ENCODE data around the gene PTOV1. TPM values are rescaled to one million over a fixed set of nuclear protein-coding genes. Genes with fewer than 3 reads are reported as not detected.

Gene PTOV1
- 100 to 1,000 TPM in 1 of 2 experiments, 10 to 100 TPM in 1; 99.7 to 102 TPM for total RNA-seq

- peaks cover 1% of the 10 kb centered on the region for H3K9me3 Mint-ChIP-seq
- peak; percentile 98 for DNase-seq
- peak within 1 kb of the TSS; percentile 87 for H3K4me3 Mint-ChIP-seq
- H3K36me3 Mint-ChIP-seq = peaks cover 4% of the 10 kb centered on the region
- peak within 1 kb of the TSS; percentile 94 for H3K27ac Mint-ChIP-seq
- peak; percentile 82 for ATAC-seq (ENCODE audit: low read depth)
- H3K4me1 Mint-ChIP-seq = peaks cover 34% of the 10 kb centered on the region
- POLR2A ChIA-PET = interaction anchor here (0.6 to 4.3 kb wide), 18 partner anchors 13 to 355 kb away, joined by 3 to 23 read pairs (median 4); partner anchors contain the start of genes AKT1S1, AP2A1, ATF5 and FUZ
- H3K27me3 Mint-ChIP-seq = peaks cover 2% of the 10 kb centered on the region
Observed at GRCh38 chr19:49850487-49851342, at the start of gene PTOV1. Gene PTOV1, plus strand, starts transcription at chr19:49851159.

GRCh38 chr19:49801401-49801888 is 49.5 kb upstream of the PTOV1 start:
- Mint-ChIP-seq H3K27ac (no peak overlapping the region), H3K36me3 (peaks cover 12% of the 10 kb centered on the region)
- DNase-seq = no peak

DNA sequence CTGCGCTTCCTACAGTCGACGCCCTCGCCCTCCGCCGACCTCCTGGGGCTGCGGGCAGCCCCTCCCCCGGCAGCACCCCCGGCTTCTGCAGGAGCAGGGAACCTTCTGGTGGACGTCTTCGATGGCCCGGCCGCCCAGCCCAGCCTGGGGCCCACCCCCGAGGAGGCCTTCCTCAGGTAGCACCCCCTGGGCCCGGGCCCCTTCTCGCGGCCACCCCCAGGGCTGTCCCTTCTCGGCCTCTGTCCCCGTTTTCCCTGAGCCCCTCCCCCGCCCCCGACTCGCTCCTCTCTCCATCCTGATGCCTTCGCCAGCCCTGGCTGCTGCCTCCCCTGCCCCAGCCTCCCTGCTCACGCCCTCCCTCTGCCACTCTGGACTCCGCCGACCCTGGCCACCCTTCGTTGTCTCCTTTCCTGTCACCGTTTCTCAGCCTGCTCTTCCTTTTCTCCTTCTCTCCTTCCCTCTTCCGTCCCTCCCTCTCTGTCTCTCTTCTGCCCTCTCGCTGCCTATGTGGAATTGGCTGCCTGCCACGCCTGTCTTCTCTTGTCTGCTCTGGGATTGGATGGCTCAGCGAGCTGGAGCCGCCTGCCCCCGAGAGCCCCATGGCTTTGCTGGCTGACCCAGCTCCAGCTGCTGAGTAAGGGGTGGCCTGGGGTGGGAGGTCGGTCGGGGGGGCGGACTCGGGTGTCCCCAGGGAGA is 48.8 kb upstream of the PTOV1 start:
- no peak overlapping the region for H3K4me3 Mint-ChIP-seq
- no peaks in the 10 kb centered on the region for H3K27me3 Mint-ChIP-seq
- H3K36me3 Mint-ChIP-seq = peaks cover 12% of the 10 kb centered on the region
- DNase-seq (no peak), ATAC-seq (ENCODE audit: low read depth) (no peak)
- no peaks in the 10 kb centered on the region for H3K9me3 Mint-ChIP-seq
- POLR2A ChIA-PET = no interaction called here
- no peak overlapping the region for H3K27ac Mint-ChIP-seq
- peaks cover 5% of the 10 kb centered on the region for H3K4me1 Mint-ChIP-seq

More at GRCh38 chr19:49801401-49801888, 49.5 kb upstream of the PTOV1 start:
- Mint-ChIP-seq H3K4me3 (no peak overlapping the region), H3K4me1 (peaks cover 4% of the 10 kb centered on the region), H3K27me3 (no peaks in the 10 kb centered on the region), H3K9me3 (no peaks in the 10 kb centered on the region)
- POLR2A ChIA-PET = no interaction called here
- ATAC-seq (ENCODE audit: low read depth) = no peak

- POLR2A ChIA-PET = no interaction called here
- no peak overlapping the region for H3K4me3 Mint-ChIP-seq
- ATAC-seq (ENCODE audit: low read depth) = no peak
- H3K36me3 Mint-ChIP-seq = peaks cover 12% of the 10 kb centered on the region
- H3K9me3 Mint-ChIP-seq = no peaks in the 10 kb centered on the region
- peaks cover 13% of the 10 kb centered on the region for H3K4me1 Mint-ChIP-seq
- H3K27me3 Mint-ChIP-seq = no peaks in the 10 kb centered on the region
- DNase-seq = no peak
- H3K27ac Mint-ChIP-seq = no peak overlapping the region
Observed at GRCh38 chr19:49802836-49803528, 48.0 kb upstream of the PTOV1 start.

DNA sequence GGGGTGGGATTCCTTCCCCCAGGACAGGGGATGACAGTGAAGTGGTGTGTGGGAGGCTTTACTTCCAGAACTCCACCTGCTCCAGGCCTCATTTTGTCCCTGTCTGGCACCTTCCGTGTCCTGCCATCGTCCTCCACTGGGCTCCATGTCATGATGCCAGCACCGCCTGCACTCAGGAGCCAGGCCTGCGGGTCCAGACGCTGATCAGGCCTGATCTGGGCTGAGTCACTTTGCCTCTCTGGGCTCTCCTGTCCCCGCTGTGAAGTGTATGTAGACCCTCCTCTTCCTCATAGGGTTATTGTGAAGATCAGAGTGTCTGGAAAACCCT is 47.5 kb upstream of the PTOV1 start:
- Mint-ChIP-seq H3K4me3 (no peak overlapping the region), H3K4me1 (peaks cover 13% of the 10 kb centered on the region), H3K27ac (no peak overlapping the region), H3K36me3 (peaks cover 12% of the 10 kb centered on the region), H3K9me3 (no peaks in the 10 kb centered on the region), H3K27me3 (no peaks in the 10 kb centered on the region)
- ATAC-seq (ENCODE audit: low read depth) (no peak), DNase-seq (no peak)
- POLR2A ChIA-PET = no interaction called here

DNA sequence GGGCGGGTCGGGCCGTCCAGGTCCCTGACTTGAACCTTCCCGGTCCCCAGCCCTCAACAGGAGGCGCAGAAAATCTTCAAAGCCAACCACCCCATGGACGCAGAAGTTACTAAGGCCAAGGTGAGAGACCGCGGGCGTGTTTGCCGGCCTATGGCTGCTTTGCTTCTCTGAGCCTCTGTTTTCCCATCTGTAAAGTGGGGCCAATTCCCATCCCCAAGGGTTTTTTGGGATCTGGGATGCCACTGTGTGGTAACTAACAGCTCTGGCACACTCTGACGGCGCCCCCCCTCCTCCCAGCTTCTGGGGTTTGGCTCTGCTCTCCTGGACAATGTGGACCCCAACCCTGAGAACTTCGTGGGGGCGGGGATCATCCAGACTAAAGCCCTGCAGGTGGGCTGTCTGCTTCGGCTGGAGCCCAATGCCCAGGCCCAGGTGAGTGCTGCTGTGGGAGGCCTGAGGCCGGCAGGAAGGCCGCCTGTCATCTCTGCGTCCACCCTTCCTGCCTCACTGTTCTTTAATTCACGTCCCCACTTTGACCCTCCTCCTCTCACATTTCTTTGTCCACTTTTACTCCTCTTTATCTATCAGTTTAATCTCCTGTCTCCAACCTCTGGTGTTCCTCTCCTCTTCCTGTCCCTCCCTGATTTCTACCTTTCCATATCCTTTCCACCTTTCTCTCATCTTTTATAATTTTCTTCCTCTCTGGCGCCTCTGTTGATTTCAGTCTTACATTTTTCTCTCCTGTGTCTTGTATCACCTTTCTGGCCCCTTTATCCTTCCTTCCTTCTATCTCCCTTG is 44.9 kb upstream of the PTOV1 start:
- ATAC-seq (ENCODE audit: low read depth) (no peak), DNase-seq (no peak)
- Mint-ChIP-seq H3K27ac (peak overlapping the region; percentile 53), H3K36me3 (peaks cover 14% of the 10 kb centered on the region), H3K9me3 (no peaks in the 10 kb centered on the region), H3K4me1 (peaks cover 22% of the 10 kb centered on the region), H3K4me3 (no peak overlapping the region), H3K27me3 (no peaks in the 10 kb centered on the region)
- POLR2A ChIA-PET = no interaction called here

DNA sequence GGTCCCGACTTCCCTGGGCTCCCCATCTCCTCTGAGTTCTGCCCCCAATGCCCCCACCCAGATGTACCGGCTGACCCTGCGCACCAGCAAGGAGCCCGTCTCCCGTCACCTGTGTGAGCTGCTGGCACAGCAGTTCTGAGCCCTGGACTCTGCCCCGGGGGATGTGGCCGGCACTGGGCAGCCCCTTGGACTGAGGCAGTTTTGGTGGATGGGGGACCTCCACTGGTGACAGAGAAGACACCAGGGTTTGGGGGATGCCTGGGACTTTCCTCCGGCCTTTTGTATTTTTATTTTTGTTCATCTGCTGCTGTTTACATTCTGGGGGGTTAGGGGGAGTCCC is 44.4 kb upstream of the PTOV1 start:
- Mint-ChIP-seq H3K4me3 (no peak overlapping the region), H3K36me3 (peaks cover 14% of the 10 kb centered on the region), H3K27ac (peak overlapping the region; percentile 53), H3K9me3 (no peaks in the 10 kb centered on the region), H3K27me3 (no peaks in the 10 kb centered on the region), H3K4me1 (peaks cover 22% of the 10 kb centered on the region)
- ATAC-seq (ENCODE audit: low read depth) (no peak), DNase-seq (no peak)
- POLR2A ChIA-PET = interaction anchor here (1.2 kb wide), 2 partner anchors 40 to 124 kb away, joined by 3 read pairs; partner anchors contain the start of gene AP2A1

GRCh38 chr19:49807058-49807903 is 43.7 kb upstream of the PTOV1 start:
- DNase-seq = peak; percentile 53
- POLR2A ChIA-PET = interaction anchor here (1.0 to 1.2 kb wide), 3 partner anchors 11 to 123 kb away, joined by 3 to 4 read pairs (median 3); partner anchors contain the start of genes AP2A1 and MED25
- H3K27me3 Mint-ChIP-seq = no peaks in the 10 kb centered on the region
- H3K9me3 Mint-ChIP-seq = no peaks in the 10 kb centered on the region
- peak overlapping the region; percentile 58 for H3K4me3 Mint-ChIP-seq
- peak overlapping the region; percentile 95 for H3K27ac Mint-ChIP-seq
- peaks cover 13% of the 10 kb centered on the region for H3K36me3 Mint-ChIP-seq
- peak; percentile 41 for ATAC-seq (ENCODE audit: low read depth)
- H3K4me1 Mint-ChIP-seq = peaks cover 22% of the 10 kb centered on the region

GRCh38 chr19:49807904-49808675 is 42.9 kb upstream of the PTOV1 start:
- Mint-ChIP-seq H3K27ac (peak overlapping the region; percentile 95), H3K4me3 (peak overlapping the region; percentile 83), H3K4me1 (peaks cover 27% of the 10 kb centered on the region), H3K36me3 (peaks cover 12% of the 10 kb centered on the region), H3K27me3 (no peaks in the 10 kb centered on the region), H3K9me3 (no peaks in the 10 kb centered on the region)
- ATAC-seq (ENCODE audit: low read depth) (no peak), DNase-seq (no peak)
- POLR2A ChIA-PET = interaction anchor here (1.0 to 1.6 kb wide), 4 partner anchors 10 to 122 kb away, joined by 3 to 4 read pairs (median 4); partner anchors contain the start of genes AP2A1 and MED25

GRCh38 chr19:49808711-49809159 is 42.2 kb upstream of the PTOV1 start:
- H3K27me3 Mint-ChIP-seq = no peaks in the 10 kb centered on the region
- DNase-seq (peak; percentile 86), ATAC-seq (ENCODE audit: low read depth) (peak; percentile 6)
- H3K4me3 Mint-ChIP-seq = peak overlapping the region; percentile 83
- POLR2A ChIA-PET = interaction anchor here (0.6 to 1.6 kb wide), 2 partner anchors 9 to 10 kb away, joined by 3 to 4 read pairs; partner anchors contain the start of gene MED25
- H3K36me3 Mint-ChIP-seq = peaks cover 6% of the 10 kb centered on the region
- peak overlapping the region; percentile 82 for H3K27ac Mint-ChIP-seq
- H3K9me3 Mint-ChIP-seq = no peaks in the 10 kb centered on the region
- peaks cover 31% of the 10 kb centered on the region for H3K4me1 Mint-ChIP-seq
